ENCODE results near the gene MLIP. TPM values are rescaled to one million over a fixed set of nuclear protein-coding genes. Genes with fewer than 3 reads are reported as not detected.
"Not testable (repeated sequence)": the region's sequence is repeated elsewhere in the genome, so short reads cannot be mapped to it uniquely, and the experiment has no call there.

Gene MLIP
- polyA plus RNA-seq (ENCODE audit: insufficient read length) = 0.30 TPM
- long read RNA-seq, donor 1 = 0 reads
- long read RNA-seq, donor 2 = 0 reads
- long read RNA-seq, donor 3 = 0 reads
- long read RNA-seq, donor 4 = 0 reads
- long read RNA-seq, donor 5 = 0 reads
- long read RNA-seq, donor 6 = 0 reads
- long read RNA-seq, donor 7 = 0 reads
- long read RNA-seq, donor 8 = 0 reads

DNA sequence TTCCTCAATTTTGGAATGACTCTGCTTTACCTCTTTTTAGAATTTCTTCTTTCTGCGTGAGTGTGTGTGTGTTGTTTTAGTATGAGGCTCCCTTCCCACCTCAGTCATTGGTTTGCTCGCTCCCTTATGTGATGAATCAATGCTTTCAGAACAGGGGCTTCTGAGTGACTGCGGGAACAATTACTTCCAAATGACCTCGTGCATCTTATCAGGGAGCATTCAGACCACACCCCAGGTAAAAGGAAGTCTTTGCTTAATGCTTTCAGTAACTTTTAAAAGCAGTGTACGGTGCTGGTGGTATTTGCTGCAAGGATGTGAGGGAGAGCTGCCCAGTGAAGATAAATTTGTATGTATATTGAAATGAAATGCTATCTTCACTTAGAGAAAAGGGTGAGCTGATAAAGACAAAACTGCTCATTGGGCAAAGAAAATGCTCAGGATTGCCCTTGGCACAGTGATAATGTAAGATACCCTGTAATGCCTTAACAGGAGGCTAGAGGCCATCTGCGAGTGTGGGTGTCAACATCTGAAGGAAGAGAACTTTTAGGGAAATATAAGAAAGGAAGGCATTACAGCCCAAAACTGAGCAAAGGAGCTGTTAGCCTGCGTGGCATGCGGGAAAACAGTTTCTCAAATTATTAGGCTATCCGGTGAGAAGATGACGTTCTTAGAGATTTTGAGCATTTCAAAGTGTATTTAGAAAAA is at the start of gene MLIP:
MLIP (plus strand) TSS at position 103 of the 705 bp plus-strand sequence; CDS start at position 140, 37 bp downstream.
- DNase-seq = no peak

DNA sequence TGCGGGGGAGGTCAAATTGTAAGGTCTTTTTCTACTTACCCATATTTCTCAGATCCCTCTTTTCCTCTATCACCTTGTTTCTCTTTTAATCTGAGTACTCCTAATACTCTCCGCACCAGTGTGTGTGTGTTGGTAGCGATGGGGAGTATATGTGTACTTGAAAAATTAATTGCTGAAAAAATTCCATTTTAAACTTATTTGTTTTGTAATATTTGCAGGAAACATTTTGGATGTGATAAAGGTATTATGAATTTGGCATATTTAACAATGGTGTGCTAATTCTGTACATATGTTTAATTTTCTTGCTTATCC is 48.1 kb upstream of the MLIP start:
- DNase-seq = no peak

DNA sequence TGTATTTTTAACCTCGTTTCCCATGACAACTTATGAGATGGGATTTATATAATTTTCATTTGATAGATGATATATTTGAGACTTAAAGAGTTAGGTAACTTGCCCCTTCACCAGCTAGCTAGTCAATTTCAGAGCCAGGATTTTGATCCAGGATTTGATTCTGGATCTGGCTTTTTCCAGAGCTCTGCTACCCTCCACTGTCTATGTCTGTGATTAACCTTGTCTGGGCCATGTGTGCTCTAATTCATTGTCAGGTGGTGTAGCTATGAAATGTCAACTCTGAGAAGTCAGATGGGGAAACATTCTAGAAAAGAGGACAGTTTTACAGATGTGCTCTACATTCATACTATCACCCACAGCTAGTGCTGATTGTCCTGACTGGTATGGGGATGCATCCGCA is 42.5 kb upstream of the MLIP start:
- no peak for DNase-seq

- no peak for DNase-seq
Observed at GRCh38 chr6:54070025-54070424, 41.2 kb upstream of the MLIP start.

GRCh38 chr6:54071821-54072340 is 39.4 kb upstream of the MLIP start:
- DNase-seq = no peak

GRCh38 chr6:54072635-54073313 is 38.5 kb upstream of the MLIP start:
- no peak for DNase-seq

- no peak for DNase-seq
Observed at GRCh38 chr6:54073487-54073886, 37.8 kb upstream of the MLIP start.

DNA sequence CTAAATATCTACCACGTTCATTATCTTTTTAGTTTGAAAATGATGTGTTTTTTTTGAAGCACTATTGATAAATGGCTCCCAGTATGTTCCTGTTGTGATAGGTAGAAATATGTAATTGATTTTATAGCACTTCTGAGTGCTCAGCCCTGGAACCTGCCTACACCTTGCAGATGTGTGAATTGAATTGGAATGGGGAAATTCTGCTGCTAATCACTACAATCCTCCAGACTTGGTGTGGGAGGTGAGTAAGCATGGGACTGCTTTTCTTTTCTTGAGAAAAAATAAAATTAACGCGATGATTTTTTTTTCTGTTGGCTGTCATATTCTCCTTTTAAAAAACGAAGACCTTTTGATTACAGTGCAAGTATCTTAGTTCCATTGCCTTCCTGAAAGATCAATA is 37.1 kb upstream of the MLIP start:
- no peak for DNase-seq

DNA sequence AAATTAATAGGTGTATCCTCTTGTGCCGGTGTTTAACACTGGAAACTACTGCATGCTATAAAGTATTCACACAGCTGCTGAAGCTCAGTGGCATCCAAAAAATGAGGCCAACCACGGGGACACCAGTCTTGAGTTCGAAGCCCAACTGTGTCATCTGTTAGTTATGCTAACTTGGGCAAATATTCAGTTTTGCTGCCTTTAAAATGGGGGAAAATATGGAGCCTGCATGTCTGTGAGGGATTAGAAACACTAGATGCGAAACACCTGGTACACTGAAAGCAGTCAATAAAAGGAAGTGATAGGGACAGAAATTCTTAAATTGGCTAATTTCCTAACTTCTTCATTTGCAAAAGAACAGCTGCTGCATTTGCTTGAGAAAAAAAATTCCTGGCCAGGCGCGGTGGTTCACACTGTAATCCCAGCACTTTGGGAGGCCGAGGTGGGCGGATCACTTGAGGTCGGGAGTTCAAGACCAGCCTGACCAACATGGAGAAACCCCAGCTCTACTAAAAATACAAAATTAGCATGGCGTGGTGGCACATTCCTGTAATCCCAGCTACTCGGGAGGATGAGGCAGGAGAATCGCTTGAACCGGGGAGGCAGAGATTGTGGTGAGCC is 36.6 kb upstream of the MLIP start:
- DNase-seq = no peak

- DNase-seq = no peak
Observed at GRCh38 chr6:54076159-54076789, 35.0 kb upstream of the MLIP start.

- DNase-seq = not testable (repeated sequence)
Observed at GRCh38 chr6:54081499-54081898, 29.7 kb upstream of the MLIP start.

GRCh38 chr6:54083287-54083686 is 28.0 kb upstream of the MLIP start:
- no peak for DNase-seq

GRCh38 chr6:54084231-54084630 is 27.0 kb upstream of the MLIP start:
- DNase-seq = no peak

DNA sequence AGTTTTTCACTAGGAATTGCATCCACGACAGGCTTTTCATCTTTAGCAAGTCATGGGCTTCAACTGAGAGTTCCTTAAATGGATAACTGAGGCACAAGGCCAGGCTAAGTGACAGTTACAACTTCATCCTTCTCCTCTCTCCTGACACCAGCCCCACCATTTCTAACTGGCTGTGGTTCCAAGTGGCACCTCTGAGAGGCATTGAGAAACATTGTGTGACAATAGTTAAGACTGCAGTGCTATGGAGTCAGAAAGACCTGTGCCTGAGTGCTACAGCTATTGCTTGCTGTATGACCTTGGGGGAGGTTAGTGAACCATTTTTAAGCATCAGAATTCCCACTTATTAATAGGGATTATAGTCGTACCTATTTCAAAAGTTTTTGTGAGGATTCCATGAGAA is 26.2 kb upstream of the MLIP start:
- DNase-seq = no peak

DNA sequence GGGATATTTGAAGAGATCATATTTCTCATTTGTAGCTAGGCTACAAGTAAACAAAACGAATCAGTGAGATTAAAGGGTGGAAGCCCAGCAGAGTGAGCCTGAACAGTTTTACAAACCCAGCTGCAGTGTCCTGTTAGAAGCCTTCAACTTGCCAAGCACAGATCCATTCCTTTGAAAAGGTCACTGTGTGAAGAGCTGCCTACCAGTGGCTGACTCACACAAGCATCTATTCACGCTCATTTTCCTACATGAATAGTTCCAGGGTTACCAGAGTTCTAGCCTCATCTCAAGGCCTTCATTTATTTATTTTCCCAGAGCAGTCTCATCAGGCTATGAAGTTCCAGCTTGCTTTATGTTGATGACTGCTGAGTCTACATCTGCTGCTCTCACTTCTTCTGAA is 25.7 kb upstream of the MLIP start:
- no peak for DNase-seq

- no peak for DNase-seq
Observed at GRCh38 chr6:54086439-54086838, 24.8 kb upstream of the MLIP start.

- no peak for DNase-seq
Observed at GRCh38 chr6:54087721-54088120, 23.5 kb upstream of the MLIP start.

GRCh38 chr6:54093326-54093948 is 17.8 kb upstream of the MLIP start:
- DNase-seq = no peak

- no peak for DNase-seq
Observed at GRCh38 chr6:54094293-54094692, 16.9 kb upstream of the MLIP start.

DNA sequence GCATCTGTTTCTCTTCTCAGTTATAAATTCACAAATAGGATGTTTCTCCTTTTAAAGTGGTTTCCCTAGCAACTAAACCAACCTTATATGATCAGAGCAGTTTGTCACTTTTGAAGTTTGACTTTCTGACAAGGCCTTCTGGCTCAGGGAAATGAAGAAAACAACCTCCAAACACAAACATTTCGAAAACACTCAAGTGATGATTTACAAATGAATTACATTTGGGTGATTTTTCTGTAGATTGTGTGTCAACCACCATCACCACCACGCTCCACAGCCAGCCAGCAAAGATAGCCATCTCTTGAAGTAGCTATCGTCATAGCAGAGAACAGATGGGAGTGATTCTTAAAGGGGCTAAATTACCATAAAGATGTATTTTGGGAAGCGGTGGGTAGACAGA is 16.5 kb upstream of the MLIP start:
- DNase-seq = no peak

- DNase-seq = no peak
Observed at GRCh38 chr6:54095723-54096122, 15.5 kb upstream of the MLIP start.

DNA sequence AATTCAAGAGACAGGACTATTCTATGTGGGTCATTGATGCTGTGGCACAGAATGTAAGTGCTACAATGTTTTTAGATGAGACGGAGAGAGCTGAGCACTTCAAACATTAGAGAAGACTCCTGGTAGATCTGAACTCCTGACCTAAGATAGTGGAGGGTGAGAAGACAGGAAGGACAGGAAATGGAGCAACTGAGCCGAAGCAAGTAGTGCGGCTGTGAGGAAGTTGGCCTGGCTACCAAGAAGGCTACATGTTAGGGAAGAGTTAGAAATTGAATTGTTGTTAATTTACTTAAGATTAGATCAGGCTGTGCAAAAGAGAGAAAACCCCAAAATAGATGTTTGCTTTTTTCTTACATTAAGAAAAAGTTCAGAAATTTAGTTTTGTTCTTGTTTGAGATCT is 14.4 kb upstream of the MLIP start:
- DNase-seq = no peak

Measured in left kidney (tissue), 8 donors.